Stimulated activated naive CD4-positive, alpha-beta T cell (primary cell): Measurements from ENCODE around the gene CTSZ.
"Not testable (repeated sequence)": the region's sequence is repeated elsewhere in the genome, so short reads cannot be mapped to it uniquely, and the experiment has no call there.

Experiments
- DNase-seq, 6 experiments: peaks; one replicate each; lab custom pipeline; 2025; lab: John Stamatoyannopoulos, UW

The CTSZ gene

DNA sequence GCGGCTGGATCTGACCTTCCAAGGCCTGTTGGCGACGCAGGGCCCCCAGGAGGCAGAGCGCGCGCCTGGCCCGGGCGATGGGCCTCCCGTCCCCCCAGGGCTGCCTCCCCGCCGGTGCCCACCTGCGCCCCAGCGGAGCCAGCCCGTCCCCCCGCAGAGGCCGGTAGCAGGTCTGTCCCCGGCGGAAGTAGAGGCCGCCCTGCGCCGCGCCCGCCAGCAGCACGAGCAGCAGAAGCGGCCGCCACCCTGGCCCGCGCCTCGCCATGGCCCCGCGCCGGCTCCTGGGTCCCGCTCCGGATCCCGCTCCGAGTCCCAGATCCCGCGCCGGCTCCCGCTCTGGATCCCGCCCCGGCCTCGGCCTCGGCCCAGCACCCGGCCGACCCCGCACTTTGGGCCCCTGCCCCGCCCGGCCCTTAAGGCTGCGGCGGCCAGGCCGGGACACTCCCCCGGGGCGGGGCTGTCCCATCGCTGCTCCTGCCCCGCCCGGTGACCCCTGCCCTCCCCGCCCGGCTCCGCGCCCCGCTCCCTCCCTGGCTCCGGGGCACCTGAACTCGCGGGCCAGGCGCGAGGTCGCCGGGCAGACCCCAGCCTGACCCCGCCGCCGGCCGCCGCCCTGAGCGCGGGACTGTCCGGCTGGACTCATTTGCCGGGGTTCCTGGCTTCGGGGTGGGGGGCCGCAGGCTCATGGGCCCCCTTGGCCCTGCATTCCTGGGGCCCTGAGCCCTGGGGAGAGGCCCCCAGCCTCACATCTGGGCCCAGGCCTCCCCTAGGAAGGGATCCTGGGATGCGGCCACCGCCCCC, at the start of gene CTSZ:
Gene CTSZ, minus strand, starts transcription at position 391 of the 801 bp plus-strand sequence. Its CDS starts 126 bp downstream, at position 265.
- DNase-seq: peak in 5 of 6 experiments; percentile 11 to 23 (median 19)

GRCh38 chr20:59055302-59055701, 48.2 kb upstream of the CTSZ start:
- DNase-seq: peak in 1 of 6 experiments; percentile 23

GRCh38 chr20:59051666-59052185, 44.7 kb upstream of the CTSZ start:
- no peak for DNase-seq

- DNase-seq: no peak
Observed at GRCh38 chr20:59050437-59050836, 43.4 kb upstream of the CTSZ start.

- no peak for DNase-seq
Observed at GRCh38 chr20:59048681-59049030, 41.6 kb upstream of the CTSZ start.

DNA sequence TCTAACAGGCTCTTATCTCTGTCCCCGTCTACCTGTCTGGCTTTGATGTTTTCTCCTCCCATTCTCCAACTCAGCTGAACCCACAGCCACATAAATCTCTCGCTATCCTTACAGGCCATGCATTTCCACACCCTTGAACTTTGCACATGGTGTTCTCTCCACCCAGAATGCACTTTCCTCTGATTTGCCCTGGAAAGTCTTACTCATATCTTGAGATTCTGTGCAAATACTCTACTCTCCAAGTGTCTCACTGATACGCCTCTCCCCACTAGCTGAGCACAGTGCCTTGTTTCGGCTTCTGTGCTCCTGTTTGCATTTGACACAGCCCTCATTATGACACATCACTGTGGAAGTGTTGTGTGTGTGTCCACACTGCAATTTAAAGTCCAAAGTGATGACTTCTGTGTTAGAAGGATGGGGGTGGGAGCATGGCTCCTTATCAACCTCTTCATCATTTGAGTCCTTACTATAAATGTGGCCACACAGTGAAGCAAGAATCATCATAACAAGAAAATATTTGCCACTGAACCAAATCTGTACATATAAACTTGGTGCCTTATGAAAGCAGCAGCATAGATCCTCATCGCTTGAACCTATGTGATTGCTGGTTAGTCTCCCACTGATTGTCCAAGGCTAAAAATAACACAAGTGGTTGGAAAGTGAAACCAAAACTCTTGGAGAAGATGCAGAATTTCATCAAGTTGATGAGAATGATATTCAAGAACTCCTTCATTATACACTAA, 41.1 kb upstream of the CTSZ start:
- DNase-seq: no peak

- DNase-seq: no peak
Observed at GRCh38 chr20:59046862-59047261, 39.8 kb upstream of the CTSZ start.

- no peak for DNase-seq
Observed at GRCh38 chr20:59044796-59045195, 37.7 kb upstream of the CTSZ start.

DNA sequence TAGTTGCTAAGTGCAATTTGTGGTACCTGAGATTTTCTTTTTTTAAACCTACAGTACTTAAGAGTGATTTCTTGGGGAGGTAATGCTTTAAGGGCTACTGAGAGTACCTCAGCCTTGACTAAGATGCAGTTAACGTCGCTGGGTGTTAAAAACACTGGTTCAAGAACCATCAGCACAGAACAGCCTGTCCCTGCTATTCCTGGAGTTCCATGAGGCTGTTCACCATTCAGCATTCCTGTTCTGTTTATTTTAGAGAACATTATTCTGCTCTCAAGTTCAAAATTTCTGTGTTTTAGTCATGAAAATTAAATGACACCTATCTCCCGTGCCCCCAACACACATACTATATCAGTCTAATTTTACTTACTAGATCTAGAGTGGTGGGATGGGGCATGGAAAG, 37.2 kb upstream of the CTSZ start:
- DNase-seq: no peak

DNA sequence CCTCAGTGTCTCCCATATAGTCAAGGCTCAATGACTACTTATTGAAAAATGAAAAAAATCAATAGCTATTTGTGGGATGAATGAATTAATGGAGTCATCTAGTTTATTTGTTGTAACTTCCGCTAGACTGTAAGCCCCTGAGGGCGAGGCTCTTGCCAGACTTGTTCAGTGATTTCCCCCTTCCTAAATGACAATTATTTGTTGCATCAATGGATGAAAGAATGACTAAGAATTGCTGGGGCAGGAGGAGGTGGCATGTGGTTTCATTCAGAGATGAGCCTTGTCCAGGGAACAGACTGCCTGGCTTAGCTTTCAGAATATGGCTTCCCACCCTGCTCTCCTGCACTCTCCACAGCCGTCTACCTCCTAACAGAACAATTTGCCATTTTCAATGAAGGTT, 36.6 kb upstream of the CTSZ start:
- DNase-seq: no peak

DNA sequence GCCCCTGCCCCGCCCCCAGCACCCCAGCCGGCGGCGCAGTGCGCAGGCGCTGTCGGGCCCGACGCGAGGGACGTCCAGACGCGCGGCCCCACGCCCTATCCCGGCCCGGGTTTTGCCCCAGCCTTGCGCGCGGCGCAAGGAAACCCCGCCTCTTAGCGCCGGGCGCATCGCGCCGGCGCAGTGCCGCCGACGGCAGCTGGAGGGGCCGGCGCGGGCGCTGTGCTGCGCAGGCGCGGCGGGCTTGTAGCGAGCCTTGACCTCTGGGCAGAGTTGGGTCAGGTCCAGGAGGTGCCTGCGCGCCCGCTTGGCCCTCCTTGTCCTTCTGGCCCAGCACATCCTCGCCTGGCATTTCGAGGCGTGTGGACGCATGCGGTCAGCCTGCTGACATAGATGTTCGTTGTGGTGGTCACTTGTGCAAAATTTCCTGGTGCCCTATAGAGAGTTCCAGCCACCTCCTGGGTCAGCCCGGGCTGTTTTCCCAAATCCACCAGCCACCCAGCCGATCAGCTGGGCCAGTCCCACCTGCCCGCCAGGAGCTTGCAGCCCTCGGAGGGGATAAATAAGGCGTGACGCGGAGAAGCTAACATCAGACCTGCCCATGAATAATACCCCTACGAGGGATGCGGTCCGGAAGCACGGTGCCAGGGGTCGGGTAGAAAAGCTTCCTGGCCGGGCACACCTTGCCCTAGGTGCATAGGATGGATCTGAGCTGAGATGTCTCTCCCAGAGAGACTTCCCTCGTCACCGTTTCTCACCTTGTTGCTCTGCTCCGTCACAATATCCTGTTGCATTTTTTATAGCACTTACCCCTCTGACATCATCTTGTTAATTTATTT, 36.0 kb upstream of the CTSZ start:
- peak; percentile 85 to 94 (median 91) for DNase-seq

- DNase-seq: peak in 3 of 6 experiments; percentile 22 to 41 (median 36)
Observed at GRCh38 chr20:59042151-59042795, 35.2 kb upstream of the CTSZ start, which contains the start of gene PRELID3B. PRELID3B (minus strand) TSS chr20:59042786; CDS start chr20:59042730, 56 bp downstream.

DNA sequence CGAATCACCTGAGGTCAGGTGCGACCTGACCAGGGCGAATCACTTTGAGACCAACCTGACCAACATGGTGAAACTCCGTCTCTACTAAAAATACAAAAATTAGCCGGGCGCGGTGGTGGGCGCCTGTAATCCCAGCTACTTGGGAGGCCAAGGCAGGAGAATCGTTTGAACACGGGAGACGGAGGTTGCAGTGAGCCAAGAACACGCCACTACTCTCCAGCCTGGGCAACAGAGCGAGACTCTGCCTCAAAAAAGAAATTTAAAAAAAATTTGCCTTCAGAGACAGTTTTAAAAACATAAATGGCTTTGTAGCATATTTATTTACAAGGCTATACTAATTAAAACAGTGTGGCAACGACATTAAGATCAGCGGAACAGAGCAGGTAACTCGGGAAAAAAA, 34.4 kb upstream of the CTSZ start:
- not testable (repeated sequence) for DNase-seq

GRCh38 chr20:59040667-59041066, 33.6 kb upstream of the CTSZ start:
- DNase-seq: no peak

GRCh38 chr20:59039233-59039632, 32.2 kb upstream of the CTSZ start:
- no peak for DNase-seq

DNA sequence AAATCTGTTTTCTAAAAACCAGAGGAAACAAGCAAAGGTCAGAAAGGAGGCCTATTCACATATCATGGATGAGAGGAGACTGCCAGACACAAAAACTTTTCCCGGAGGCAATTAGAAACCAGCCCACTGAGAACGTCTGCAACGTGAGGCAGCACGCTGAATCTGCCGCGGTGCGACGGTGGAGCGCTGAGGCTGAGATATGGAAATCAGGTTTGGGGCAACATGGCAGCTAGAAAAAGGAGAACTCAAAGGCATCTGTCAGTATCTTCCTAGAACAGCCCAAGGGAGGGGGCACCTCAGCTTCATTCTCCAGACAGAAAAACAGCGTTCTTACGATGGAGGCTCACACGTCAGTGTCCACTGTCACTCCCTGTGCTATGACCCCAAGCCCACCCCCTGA, 30.3 kb upstream of the CTSZ start:
- DNase-seq: no peak

DNA sequence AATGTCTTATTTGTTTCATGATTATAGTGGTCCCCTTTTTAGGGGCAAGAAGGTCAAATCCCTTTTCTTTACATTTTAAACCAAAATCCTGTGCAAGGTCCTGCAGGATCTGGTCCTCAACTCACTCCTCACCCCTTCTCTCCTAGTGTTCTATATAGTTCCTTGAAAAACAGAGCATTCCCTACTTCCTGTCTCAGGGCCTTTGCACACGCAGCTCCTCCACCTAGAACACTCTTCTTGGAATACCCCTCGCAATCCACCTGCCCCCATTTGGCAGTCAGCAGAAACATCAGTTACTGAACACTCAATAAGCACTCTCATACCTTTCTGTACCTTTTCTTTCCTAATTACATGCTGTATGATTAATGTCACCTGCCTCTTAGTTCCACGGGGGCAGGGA, 28.3 kb upstream of the CTSZ start:
- DNase-seq: no peak

DNA sequence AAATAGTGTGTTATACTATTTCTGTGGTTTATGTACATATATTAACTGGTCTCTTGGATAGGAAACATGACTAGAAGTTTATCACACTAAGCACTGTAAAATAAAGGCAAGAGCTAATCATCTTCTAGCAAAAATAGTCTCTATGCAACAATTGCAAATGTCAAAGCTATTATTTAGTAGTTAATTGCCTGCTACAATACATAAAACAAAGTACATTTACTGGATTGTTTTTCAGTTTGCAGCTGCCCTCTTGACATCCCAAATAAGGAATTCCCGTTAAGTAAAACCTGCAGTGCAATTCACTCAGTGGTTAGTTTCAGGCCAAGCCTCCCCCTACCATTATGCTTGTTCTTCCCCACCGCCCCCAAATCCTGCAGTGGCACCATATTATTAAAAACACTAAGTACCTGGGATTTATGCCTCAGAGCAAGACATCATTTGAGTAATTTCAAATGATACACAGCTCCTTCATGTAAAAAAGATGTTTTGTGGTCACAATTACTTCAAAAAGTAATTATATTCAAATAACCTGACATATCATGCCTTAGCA, 26.6 kb upstream of the CTSZ start:
- no peak for DNase-seq

DNA sequence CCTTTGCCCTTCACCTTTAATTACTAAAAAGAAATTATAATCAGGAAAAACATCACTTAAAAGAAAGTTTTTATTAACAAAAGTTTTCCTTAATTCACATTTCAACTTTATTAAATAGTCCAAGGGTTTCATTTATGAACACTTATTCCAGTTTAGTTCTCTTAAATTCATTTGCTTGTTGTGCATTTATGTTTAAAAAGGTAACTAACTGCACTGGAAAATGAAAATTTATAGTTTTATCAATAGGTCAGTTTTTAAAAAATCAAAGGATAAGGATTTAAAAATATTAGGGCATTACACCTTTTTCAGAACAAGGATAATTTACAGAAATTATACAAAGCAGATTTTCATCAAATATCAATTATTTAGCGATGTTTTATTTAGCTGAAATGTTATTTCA, 26.0 kb upstream of the CTSZ start:
- no peak for DNase-seq

GRCh38 chr20:59032713-59033059, 25.6 kb upstream of the CTSZ start:
- no peak for DNase-seq

DNA sequence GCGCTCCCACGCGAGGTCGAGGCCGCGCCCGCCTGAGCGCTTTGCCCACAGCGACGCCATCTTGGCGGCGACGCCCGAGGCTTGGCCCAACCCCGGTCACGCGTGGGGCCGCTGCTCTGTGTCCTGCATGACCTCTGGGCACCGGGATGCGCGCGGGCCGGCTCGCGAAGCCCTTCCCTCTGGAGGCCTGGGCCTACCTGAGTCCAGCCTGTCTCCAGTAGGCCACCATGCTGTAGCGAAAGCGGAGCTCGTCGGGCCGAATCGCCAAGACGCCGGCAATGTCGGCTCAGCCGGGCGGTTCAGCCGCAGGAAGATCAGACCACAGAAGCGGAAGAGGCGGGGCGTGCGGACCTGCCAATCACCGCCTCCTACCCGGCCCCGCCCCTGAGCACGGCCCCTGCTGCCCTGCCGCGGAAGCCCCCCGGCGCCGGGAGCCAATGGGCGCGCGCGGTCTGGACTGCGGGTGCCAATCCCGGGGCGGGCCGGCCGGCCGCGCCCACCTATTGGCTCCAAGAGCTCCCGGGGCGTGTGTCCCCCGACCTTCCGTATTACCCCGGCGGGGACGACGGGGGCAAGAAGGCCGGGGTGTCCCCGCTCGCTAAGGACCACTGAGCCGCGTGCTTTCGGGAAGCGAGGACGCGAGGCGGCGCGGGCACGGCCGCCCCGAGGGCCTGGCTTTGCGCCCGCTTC, 25.1 kb upstream of the CTSZ start, which contains the start of gene ATP5F1E:
Gene ATP5F1E, minus strand, starts transcription at position 313 of the 690 bp plus-strand sequence. Its CDS starts 84 bp downstream, at position 229.
- DNase-seq: peak; percentile 93 to 97 (median 94)
